Ovary (tissue), 9 donors: ENCODE measurements around the gene SORCS2. TPM values are rescaled to one million over a fixed set of nuclear protein-coding genes. Genes with fewer than 3 reads are reported as not detected.

Source experiments
- DNase-seq, 5 donors: peaks; one replicate each; pipeline ENCODE4 v3.0.0-alpha.2; 2019 to 2020
- H3K27ac ChIP-seq, 2 donors: fragments of 200-600 bp; one replicate each; pipeline versions ENCODE4 v1.5.1 to v1.8.0; 2019 to 2022
- H3K27me3 ChIP-seq: fragments of 200-600 bp; one replicate; pipeline ENCODE4 v1.8.0; 2022
- H3K36me3 ChIP-seq: fragments of 200-600 bp; sonication (generic); one replicate; pipeline ENCODE4 v1.5.1; 2019
- H3K4me1 ChIP-seq: one replicate; pipeline ENCODE4 v1.8.1; 2013; ENCODE audit warnings: mild to moderate bottlenecking, moderate library complexity; ENCODE audit not compliant: insufficient read depth
- H3K4me3 ChIP-seq: fragments of 200-600 bp; sonication (generic); one replicate; pipeline ENCODE4 v1.5.1; 2017
- H3K9me3 ChIP-seq, 2 donors: fragments of 200-600 bp in 1 of 2; sonication (generic) in 1 of 2; one replicate each; pipeline versions ENCODE4 v1.5.1 to v1.8.1; 2013 to 2019; ENCODE audit warnings: mild to moderate bottlenecking in 1 of 2, moderate library complexity in 1 of 2
- EP300 ChIP-seq: sonication (generic); formaldehyde crosslinking; IDR thresholded peaks from one replicate; pipeline ENCODE4 v1.6.1; 2017; ENCODE audit warnings: antibody characterized with exemption
- POLR2A ChIP-seq: fragments of 450-650 bp; IDR thresholded peaks from one replicate; pipeline ENCODE4 v1.6.1; 2017; ENCODE audit warnings: antibody characterized with exemption, mild to moderate bottlenecking, moderate library complexity
- WGBS, 3 donors: extraction: QIAGEN DNeasy Blood & Tissue Kit in 1 of 3; methylation state at CpG; one replicate each; pipeline versions ENCODE4 v1.1.5 to v1.1.7; 2013 to 2017; 5-methylcytosine and 5-hydroxymethylcytosine counted together
- intact Hi-C, 4 donors: fragments of 100-400 bp; cut with DNase I; formaldehyde crosslinking; loops; one replicate each; pipeline versions ENCODE4 v1.11.0 to v1.15.1; 2022 to 2023
- polyA plus RNA-seq, 2 donors: library from polyadenylated mRNA; stranded (reverse); fragments of 200-250 nt in 1 of 2; fragments of 350-450 nt in 1 of 2; fragmentation: Illumina TruSeq in 1 of 2; extraction: RNeasy Lipid Tissue Mini Kit (QIAGEN cat#74804) in 1 of 2; gene quantifications; one replicate each; pipeline ENCODE4 v1.2.3, GENCODE V29; 2013 to 2014
- total RNA-seq, 7 donors: library from RNA; depleted of rRNA in 2 of 7; stranded (reverse); fragments of >200 nt in 2 of 7; fragmentation: NEBNext Ultra II Directional in 3 of 7; extraction: Animal tissue kit (Norgen Biotek cat#: 25700) in 3 of 7; gene quantifications; one replicate each; pipeline versions ENCODE4 v1.1.0 to v1.2.4, GENCODE V29; 2016 to 2023
- TF ChIP-seq, protein P1 (sequence below), 3 donors: fragments of 450-650 bp in 2 of 3; fragments of 200-600 bp in 1 of 3; IDR thresholded peaks; one replicate each; pipeline versions ENCODE4 v1.5.1 to v1.8.0; 2016 to 2022; ENCODE audit warnings: antibody characterized with exemption in 3 of 3, mild to moderate bottlenecking in 1 of 3
- donor health status: DM: no; HTN: no; CAD: no; lungs with moderate emphysema.
- donor health status: DM: no; HTN: no; CAD: no.
- donor health status: Bipolar disorder and iron deficiency.
- donor health status: DM: yes; HTN: yes; CAD: no.
- donor health status: DM: no; HTN: no; CAD: no.
- donor health status: DM: yes; HTN: yes; CAD: no.

SORCS2 gene
- total and polyA plus RNA-seq, 9 donors, result 0.60 to 23.9 (median 7.1) TPM

DNA sequence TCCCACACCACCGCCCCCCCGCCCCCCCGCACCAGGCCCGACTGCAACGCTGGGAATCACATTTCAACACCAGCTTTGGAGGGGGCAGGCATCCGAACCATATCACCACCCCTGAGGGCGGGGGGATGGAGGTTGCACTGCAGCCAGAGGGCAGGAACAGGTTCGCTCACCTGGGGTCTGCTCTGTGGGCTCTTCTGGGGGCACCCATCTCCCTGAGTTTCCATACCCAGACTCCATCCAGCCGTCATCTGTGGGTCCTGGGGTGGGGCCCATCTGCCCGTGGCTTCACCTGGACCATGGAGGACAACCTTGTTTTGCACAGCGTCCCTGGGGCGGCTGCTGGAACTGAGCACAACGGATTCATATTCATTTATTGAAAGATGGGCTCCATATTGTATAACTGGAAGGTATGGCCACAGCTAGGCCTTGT, 235.5 kb downstream of the SORCS2 start:
- no peaks in the 10 kb centered on the region for H3K4me1 ChIP-seq
- H3K27me3 ChIP-seq, result no peaks in the 10 kb centered on the region
- intact Hi-C loops, result no loop called here
- peak; percentile 2 to 19 (median 7) for DNase-seq
- no peak overlapping the region for H3K4me3 ChIP-seq
- TF ChIP-seq, protein P1, sequence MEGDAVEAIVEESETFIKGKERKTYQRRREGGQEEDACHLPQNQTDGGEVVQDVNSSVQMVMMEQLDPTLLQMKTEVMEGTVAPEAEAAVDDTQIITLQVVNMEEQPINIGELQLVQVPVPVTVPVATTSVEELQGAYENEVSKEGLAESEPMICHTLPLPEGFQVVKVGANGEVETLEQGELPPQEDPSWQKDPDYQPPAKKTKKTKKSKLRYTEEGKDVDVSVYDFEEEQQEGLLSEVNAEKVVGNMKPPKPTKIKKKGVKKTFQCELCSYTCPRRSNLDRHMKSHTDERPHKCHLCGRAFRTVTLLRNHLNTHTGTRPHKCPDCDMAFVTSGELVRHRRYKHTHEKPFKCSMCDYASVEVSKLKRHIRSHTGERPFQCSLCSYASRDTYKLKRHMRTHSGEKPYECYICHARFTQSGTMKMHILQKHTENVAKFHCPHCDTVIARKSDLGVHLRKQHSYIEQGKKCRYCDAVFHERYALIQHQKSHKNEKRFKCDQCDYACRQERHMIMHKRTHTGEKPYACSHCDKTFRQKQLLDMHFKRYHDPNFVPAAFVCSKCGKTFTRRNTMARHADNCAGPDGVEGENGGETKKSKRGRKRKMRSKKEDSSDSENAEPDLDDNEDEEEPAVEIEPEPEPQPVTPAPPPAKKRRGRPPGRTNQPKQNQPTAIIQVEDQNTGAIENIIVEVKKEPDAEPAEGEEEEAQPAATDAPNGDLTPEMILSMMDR (IDR thresholded peaks at IDR 0.05), result no peak
- TF ChIP-seq POLR2A (no peak), EP300 (no peak)
- no peaks in the 10 kb centered on the region for H3K36me3 ChIP-seq
- WGBS, 3 donors, result 85 to 93% (median 92%) methylated on average over 8 to 13 of the region's 13 CpGs
- H3K9me3 ChIP-seq, result no peaks in the 10 kb centered on the region
- H3K27ac ChIP-seq, result no peak overlapping the region

- intact Hi-C loops, result no loop called here
- Histone ChIP-seq H3K4me1 (no peaks in the 10 kb centered on the region), H3K36me3 (no peaks in the 10 kb centered on the region), H3K27ac (no peak overlapping the region), H3K4me3 (no peak overlapping the region), H3K27me3 (no peaks in the 10 kb centered on the region), H3K9me3 (no peaks in the 10 kb centered on the region)
- 89 to 91% (median 89%) methylated on average over 16 of the region's 16 CpGs for WGBS, 3 donors
- TF ChIP-seq POLR2A (no peak), EP300 (no peak)
- TF ChIP-seq, protein P1 (IDR thresholded peaks at IDR 0.05), result no peak
- peak in 4 of 5 donors; percentile 2 to 31 (median 7) for DNase-seq
Observed at GRCh38 chr4:7428261-7429068, 236.1 kb downstream of the SORCS2 start.

DNA sequence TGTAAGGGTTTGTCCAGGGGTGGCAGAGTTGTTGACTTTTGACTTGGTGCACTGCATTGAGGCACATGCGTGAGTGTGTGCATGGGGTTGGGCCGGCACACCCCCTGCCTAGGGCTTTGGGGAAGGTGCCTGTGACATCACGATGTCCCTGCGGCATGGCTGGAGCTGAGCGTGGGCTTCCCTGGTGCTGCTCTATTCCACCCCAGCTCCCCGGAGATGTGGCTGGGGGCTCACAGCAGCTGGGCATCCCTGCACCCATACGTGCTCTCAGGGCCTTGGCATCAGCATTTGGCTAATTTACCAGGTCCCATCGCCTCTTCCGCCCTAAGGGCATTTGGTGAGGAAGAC, 236.7 kb downstream of the SORCS2 start:
- no peaks in the 10 kb centered on the region for H3K36me3 ChIP-seq
- H3K4me3 ChIP-seq, result no peak overlapping the region
- DNase-seq, result peak in 4 of 5 donors; percentile 3 to 24 (median 8)
- 84 to 93% (median 90%) methylated on average over 9 of the region's 9 CpGs for WGBS, 3 donors
- H3K27me3 ChIP-seq, result no peaks in the 10 kb centered on the region
- intact Hi-C loops, result no loop called here
- H3K4me1 ChIP-seq, result no peaks in the 10 kb centered on the region
- no peaks in the 10 kb centered on the region for H3K9me3 ChIP-seq
- TF ChIP-seq EP300, result no peak
- TF ChIP-seq, protein P1 (IDR thresholded peaks at IDR 0.05), result no peak
- TF ChIP-seq POLR2A, result no peak
- H3K27ac ChIP-seq, result no peak overlapping the region

DNA sequence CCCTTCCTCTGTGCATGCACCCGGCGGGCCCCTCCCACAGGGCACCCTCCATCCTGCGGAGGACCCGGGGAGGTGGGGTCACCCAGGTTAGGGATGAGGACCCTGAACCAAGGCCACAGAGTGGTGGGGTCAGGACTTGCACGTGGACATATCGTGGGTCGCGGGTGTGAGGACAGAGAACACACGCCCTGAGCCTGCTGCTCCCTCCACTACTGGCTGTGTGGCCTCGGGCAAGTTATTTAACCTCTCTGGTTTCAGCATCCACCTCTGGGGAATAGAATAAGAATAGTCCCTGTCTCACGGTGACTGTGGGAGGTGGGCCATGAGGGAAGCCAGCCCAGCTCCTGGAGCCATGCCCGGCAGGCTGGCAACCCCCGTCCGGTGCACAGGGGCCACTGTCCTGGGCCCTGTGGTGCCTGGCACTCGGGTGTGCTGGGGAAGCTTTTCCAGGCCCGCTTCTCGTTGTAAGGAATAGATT, 237.3 kb downstream of the SORCS2 start:
- H3K4me1 ChIP-seq, result no peaks in the 10 kb centered on the region
- peak; percentile 6 to 27 (median 12) for DNase-seq
- H3K9me3 ChIP-seq, result no peaks in the 10 kb centered on the region
- intact Hi-C loops, result no loop called here
- 68 to 77% (median 75%) methylated on average over 17 of the region's 17 CpGs for WGBS, 3 donors
- TF ChIP-seq POLR2A (no peak), EP300 (no peak)
- TF ChIP-seq, protein P1 (IDR thresholded peaks at IDR 0.05), result no peak
- no peaks in the 10 kb centered on the region for H3K36me3 ChIP-seq
- no peak overlapping the region for H3K27ac ChIP-seq
- H3K4me3 ChIP-seq, result no peak overlapping the region
- no peaks in the 10 kb centered on the region for H3K27me3 ChIP-seq
